ENCODE data around the gene PKP1.

The PKP1 gene

GRCh38 chr1:201266276-201266675, 17.0 kb upstream of the PKP1 start:
- no peak for TF ChIP-seq CTCF (IDR thresholded peaks at IDR 0.05; ENCODE audit: insufficient read depth, missing control alignments)
- FAIRE-seq (no peak), DNase-seq (ENCODE audit: insufficient read length, low spot score) (no peak)

GRCh38 chr1:201266774-201267173, 16.5 kb upstream of the PKP1 start:
- TF ChIP-seq CTCF (IDR thresholded peaks at IDR 0.05; ENCODE audit: insufficient read depth, missing control alignments) = no peak
- DNase-seq (ENCODE audit: insufficient read length, low spot score) = no peak
- FAIRE-seq = no peak

GRCh38 chr1:201267481-201268229, 15.7 kb upstream of the PKP1 start:
- no peak for TF ChIP-seq CTCF (IDR thresholded peaks at IDR 0.05; ENCODE audit: insufficient read depth, missing control alignments)
- peak; percentile 92 for FAIRE-seq
- DNase-seq (ENCODE audit: insufficient read length, low spot score) = no peak

GRCh38 chr1:201268604-201269151, 14.6 kb upstream of the PKP1 start:
- TF ChIP-seq CTCF (IDR thresholded peaks at IDR 0.05; ENCODE audit: insufficient read depth, missing control alignments) = no peak
- DNase-seq (ENCODE audit: insufficient read length, low spot score) (peak; percentile 87), FAIRE-seq (peak; percentile 95)

GRCh38 chr1:201269281-201269680, 14.0 kb upstream of the PKP1 start:
- FAIRE-seq (peak; percentile 91), DNase-seq (ENCODE audit: insufficient read length, low spot score) (no peak)
- TF ChIP-seq CTCF (IDR thresholded peaks at IDR 0.05; ENCODE audit: insufficient read depth, missing control alignments) = no peak

- DNase-seq (ENCODE audit: insufficient read length, low spot score) (no peak), FAIRE-seq (no peak)
- TF ChIP-seq CTCF (IDR thresholded peaks at IDR 0.05; ENCODE audit: insufficient read depth, missing control alignments) = no peak
Measured at GRCh38 chr1:201269900-201270410, 13.4 kb upstream of the PKP1 start.

Measured in D721Med (cell line).